Small intestine (tissue), 7 donors: ENCODE measurements around the gene FABP7. TPM values are rescaled to one million over a fixed set of nuclear protein-coding genes. Genes with fewer than 3 reads are reported as not detected.

ENCODE experiments used
- DNase-seq, 2 donors: peaks; one replicate each; pipeline versions ENCODE4 v3.0.0 to v3.0.0-alpha.2; 2013
- FAIRE-seq: peaks from 2 replicates; lab custom pipeline; 2012; peaks lifted over from hg19 to GRCh38; lab: Jason Lieb, UNC
- H3K27ac ChIP-seq, 3 donors: one replicate each; pipeline ENCODE4 v1.5.1; 2013; ENCODE audit warnings: low read length in 2 of 3, mild to moderate bottlenecking in 2 of 3, control low read depth in 1 of 3, inconsistent platforms in 1 of 3, low read depth in 1 of 3, moderate library complexity in 1 of 3
- H3K27me3 ChIP-seq, 3 donors: one replicate each; pipeline ENCODE4 v1.6.1; 2013; ENCODE audit warnings: low read length in 3 of 3, inconsistent platforms in 1 of 3; ENCODE audit not compliant: control insufficient read depth in 3 of 3, insufficient read depth in 3 of 3
- H3K36me3 ChIP-seq, 3 donors: one replicate each; pipeline ENCODE4 v1.6.1; 2013; ENCODE audit warnings: low read length in 3 of 3, inconsistent platforms in 1 of 3, low read depth in 1 of 3, mild to moderate bottlenecking in 1 of 3, moderate library complexity in 1 of 3; ENCODE audit not compliant: control insufficient read depth in 3 of 3, insufficient read depth in 2 of 3
- H3K4me1 ChIP-seq, 3 donors: one replicate each; pipeline ENCODE4 v1.6.1; 2013; ENCODE audit warnings: low read length in 2 of 3, inconsistent platforms in 1 of 3, low read depth in 1 of 3, mild to moderate bottlenecking in 1 of 3, moderate library complexity in 1 of 3; ENCODE audit not compliant: control insufficient read depth in 3 of 3, insufficient read depth in 2 of 3
- H3K4me3 ChIP-seq, 3 donors: one replicate each; pipeline ENCODE4 v1.5.1; 2013; ENCODE audit warnings: low read length in 3 of 3, control low read depth in 1 of 3, inconsistent platforms in 1 of 3, low read depth in 1 of 3, mild to moderate bottlenecking in 1 of 3, moderate library complexity in 1 of 3
- H3K9me3 ChIP-seq, 2 donors: one replicate each; pipeline ENCODE4 v1.6.1; 2013; ENCODE audit warnings: low read depth in 1 of 2, low read length in 1 of 2; ENCODE audit not compliant: control insufficient read depth in 2 of 2, insufficient read depth in 1 of 2
- WGBS, 3 donors: extraction: QIAGEN DNeasy Blood & Tissue Kit; methylation state at CpG; one replicate each; pipeline ENCODE4 v1.1.7; 2013; 5-methylcytosine and 5-hydroxymethylcytosine counted together
- polyA plus RNA-seq, 4 donors: library from polyadenylated mRNA; stranded (reverse) in 3 of 4; unstranded in 1 of 4; fragments of 200-250 nt in 3 of 4; fragments of 120-200 nt in 1 of 4; gene quantifications; one replicate each; pipeline versions ENCODE4 v1.2.1 to v1.2.3, GENCODE V29; 2013
- donor health status: healthy with polysubstance abuse.
- donor health status: control.
- donor health status: control.
- donor health status: Bipolar disorder and iron deficiency.
- donor health status: healthy.

FABP7 gene
- polyA plus RNA-seq, 4 donors = 0.10 to 1.6 (median 0.67) TPM; not detected in 1

DNA sequence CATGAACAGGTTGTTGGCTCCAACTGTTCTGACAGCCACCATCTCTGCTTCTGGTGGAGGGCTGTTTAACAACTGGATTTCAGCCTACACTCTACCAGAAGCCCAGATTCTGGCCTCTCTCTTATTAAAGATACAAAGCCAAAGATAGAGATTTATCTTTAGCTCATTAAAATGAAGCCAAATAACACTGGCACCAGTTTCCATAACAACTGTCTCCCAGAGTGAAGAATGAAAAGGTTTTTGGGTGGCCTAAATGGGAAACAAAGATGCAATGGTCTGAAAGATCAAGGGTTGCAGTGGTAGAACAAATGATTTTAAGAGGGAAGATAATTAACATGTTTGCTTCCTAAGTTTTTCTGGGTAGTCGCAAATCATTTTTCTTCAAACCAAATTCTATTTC is 6.4 kb downstream of the FABP7 start:
- H3K36me3 ChIP-seq = no peaks in the 10 kb centered on the region
- WGBS, 3 donors = 90 to 97% (median 93%) methylated on average over 1 of the region's 1 CpG
- DNase-seq = no peak
- H3K27ac ChIP-seq = no peak overlapping the region
- no peaks in the 10 kb centered on the region for H3K27me3 ChIP-seq
- H3K9me3 ChIP-seq = no peaks in the 10 kb centered on the region
- FAIRE-seq = no peak
- H3K4me1 ChIP-seq = peaks cover 0 to 15% (median 4%) of the 10 kb centered on the region in 3 donors
- no peak overlapping the region for H3K4me3 ChIP-seq

DNA sequence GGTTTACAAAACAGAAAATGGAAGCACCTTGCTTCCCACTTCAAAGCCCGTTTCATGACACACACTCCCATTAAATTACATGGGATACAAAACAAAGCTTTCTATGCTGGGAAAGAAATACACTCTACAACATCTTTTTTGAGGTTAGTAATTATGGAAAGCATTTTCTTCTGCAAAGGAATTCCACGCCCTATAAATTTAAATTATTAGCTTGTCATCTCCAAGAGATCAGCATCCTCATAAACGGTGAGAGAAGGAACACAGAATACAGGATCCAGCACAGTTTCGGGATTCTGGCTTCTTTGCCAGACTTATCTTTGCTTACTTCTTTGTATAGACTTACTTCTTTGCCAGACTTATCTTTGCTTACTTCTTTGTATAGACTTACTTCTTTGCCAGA is 8.2 kb downstream of the FABP7 start:
- Histone ChIP-seq H3K4me1 (peaks cover 0 to 29% (median 4%) of the 10 kb centered on the region in 3 donors), H3K4me3 (no peak overlapping the region), H3K36me3 (no peaks in the 10 kb centered on the region), H3K27me3 (no peaks in the 10 kb centered on the region), H3K9me3 (no peaks in the 10 kb centered on the region), H3K27ac (no peak overlapping the region)
- 84 to 90% (median 84%) methylated on average over 4 of the region's 4 CpGs for WGBS, 3 donors
- DNase-seq (no peak), FAIRE-seq (no peak)

DNA sequence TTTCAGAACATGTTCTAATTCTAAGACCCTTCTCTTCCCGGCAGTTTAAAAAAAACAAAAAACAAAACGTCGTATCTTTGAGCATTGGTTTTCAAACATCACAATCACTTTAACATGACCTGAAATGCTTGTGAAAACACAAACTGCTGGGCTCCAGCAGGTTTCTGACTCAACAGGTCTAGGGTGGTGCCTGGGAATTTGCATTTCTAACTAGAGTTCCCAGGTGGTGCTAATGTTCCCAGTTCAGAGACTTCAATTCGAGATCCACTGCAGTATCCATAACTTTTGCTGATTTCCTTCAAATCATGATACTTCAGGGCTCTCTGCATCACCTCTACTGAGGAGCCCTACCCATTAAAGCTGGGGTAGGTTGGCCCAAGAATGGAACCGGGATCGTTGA is 8.7 kb downstream of the FABP7 start:
- H3K4me1 ChIP-seq = peaks cover 0 to 30% (median 4%) of the 10 kb centered on the region in 3 donors
- no peak overlapping the region for H3K4me3 ChIP-seq
- H3K27ac ChIP-seq = peak overlapping the region in 1 of 3 donors; percentile 87
- 41 to 53% (median 48%) methylated on average over 6 of the region's 6 CpGs for WGBS, 3 donors
- H3K9me3 ChIP-seq = no peaks in the 10 kb centered on the region
- no peaks in the 10 kb centered on the region for H3K36me3 ChIP-seq
- FAIRE-seq (no peak), DNase-seq (no peak)
- H3K27me3 ChIP-seq = no peaks in the 10 kb centered on the region

DNA sequence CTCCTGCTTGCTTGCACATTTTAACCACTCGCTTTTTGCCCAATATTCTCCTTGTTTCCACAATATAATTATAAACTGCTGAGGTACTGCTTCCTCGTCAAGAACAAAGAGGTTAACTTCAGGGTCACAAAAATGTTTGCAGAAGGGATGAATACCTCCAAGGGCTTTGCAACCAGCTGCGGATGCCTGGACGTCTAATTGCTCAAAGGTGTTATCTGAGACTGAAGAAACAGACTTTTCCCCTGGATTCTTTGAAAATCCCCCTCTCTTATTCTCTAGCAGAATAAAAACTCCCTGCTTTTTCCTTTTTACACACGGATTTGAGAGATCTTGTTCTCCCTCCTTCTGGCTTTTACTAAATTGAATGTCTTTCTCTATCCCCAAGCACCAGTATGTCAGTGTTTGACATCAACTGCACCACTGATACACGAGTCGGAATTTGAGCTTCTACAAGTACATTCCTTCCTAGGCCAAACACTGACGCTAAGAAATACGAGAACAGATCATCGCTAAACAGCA is 9.2 kb downstream of the FABP7 start:
- H3K27ac ChIP-seq = peak overlapping the region; percentile 87 to 98 (median 97)
- H3K27me3 ChIP-seq = no peaks in the 10 kb centered on the region
- no peaks in the 10 kb centered on the region for H3K36me3 ChIP-seq
- peak overlapping the region; percentile 2 to 74 (median 71) for H3K4me3 ChIP-seq
- FAIRE-seq = no peak
- whole genome bisulfite sequencing, 3 donors = 7 to 13% (median 11%) methylated on average over 10 of the region's 10 CpGs
- no peak for DNase-seq
- no peaks in the 10 kb centered on the region for H3K9me3 ChIP-seq
- H3K4me1 ChIP-seq = peaks cover 0 to 30% (median 4%) of the 10 kb centered on the region in 3 donors

DNA sequence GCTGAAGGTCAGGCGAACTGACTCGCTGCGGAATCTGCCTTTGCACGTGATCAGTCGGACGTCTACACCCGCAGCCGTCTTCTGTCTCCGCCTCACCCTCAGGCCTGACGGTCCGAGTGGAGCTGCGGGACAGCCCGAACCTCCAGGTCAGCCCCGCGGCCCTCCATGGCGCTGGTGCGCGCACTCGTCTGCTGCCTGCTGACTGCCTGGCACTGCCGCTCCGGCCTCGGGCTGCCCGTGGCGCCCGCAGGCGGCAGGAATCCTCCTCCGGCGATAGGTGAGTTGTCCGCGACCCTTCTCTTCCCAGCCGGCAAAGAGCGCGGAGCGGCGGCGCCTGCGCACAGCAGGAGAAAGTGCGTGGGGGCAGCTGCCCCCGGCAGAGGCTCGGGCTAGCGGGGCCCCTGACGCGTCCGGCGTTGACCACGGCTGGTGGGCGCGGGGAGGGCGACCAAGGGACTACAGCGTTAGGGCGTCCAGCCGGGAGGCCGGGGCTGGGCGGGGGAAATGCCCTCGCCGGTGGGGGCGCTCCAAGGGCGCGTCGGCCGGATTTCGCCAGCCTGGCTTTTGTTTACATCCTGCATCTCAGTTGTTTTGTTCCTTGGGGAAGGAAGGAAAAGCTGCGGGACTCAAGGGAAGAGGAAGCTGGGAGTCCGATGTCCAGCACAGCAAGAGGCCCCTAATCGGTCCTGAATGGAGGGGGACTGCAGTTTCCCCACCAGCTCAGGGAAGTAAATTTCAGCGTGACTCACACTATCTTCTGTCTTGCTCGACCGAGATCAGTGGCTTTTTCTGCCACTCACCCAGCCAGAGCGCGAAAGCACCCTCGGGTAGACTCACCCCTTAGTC is 9.9 kb downstream of the FABP7 start, which contains the start of gene SMPDL3A:
Gene SMPDL3A, plus strand, starts transcription at position 77 of the 846 bp plus-strand sequence. Its CDS starts 89 bp downstream, at position 166.
- Histone ChIP-seq H3K4me3 (peak within 1 kb of the TSS; percentile 59 to 74 (median 71)), H3K9me3 (no peaks in the 10 kb centered on the region), H3K4me1 (peaks cover 0 to 30% (median 4%) of the 10 kb centered on the region in 3 donors), H3K36me3 (no peaks in the 10 kb centered on the region), H3K27ac (peak within 1 kb of the TSS; percentile 87 to 98 (median 97)), H3K27me3 (no peaks in the 10 kb centered on the region)
- FAIRE-seq = no peak
- DNase-seq = peak; percentile 75 to 92
- WGBS, 3 donors = 0 to 1% (median 1%) methylated on average over 52 to 71 of the region's 71 CpGs

DNA sequence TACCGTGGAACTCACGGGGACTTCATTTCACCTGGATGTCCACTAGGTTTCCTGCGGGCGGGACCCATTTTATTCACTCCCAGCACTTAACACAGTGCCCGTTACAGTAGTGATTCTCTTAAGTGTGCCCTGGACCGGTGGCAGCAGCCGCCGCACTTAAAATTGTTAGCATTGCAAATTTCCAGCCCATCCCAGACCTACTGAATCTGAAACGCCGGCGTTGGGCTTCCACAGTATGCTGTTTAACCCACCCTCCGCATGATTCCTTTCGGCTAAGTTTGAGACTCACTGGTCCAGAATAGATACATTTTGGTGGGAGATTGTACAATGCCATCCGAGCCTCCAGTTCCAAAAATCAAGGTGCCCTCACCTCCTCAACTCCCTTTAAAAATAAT is 10.5 kb downstream of the FABP7 start:
- 2 to 3% (median 3%) methylated on average over 14 of the region's 14 CpGs for WGBS, 3 donors
- FAIRE-seq = no peak
- Histone ChIP-seq H3K27me3 (no peaks in the 10 kb centered on the region), H3K36me3 (no peaks in the 10 kb centered on the region), H3K27ac (peak overlapping the region; percentile 87 to 98 (median 97)), H3K4me1 (peaks cover 0 to 30% (median 4%) of the 10 kb centered on the region in 3 donors), H3K9me3 (no peaks in the 10 kb centered on the region), H3K4me3 (peak overlapping the region; percentile 59 to 74 (median 71))
- no peak for DNase-seq

DNA sequence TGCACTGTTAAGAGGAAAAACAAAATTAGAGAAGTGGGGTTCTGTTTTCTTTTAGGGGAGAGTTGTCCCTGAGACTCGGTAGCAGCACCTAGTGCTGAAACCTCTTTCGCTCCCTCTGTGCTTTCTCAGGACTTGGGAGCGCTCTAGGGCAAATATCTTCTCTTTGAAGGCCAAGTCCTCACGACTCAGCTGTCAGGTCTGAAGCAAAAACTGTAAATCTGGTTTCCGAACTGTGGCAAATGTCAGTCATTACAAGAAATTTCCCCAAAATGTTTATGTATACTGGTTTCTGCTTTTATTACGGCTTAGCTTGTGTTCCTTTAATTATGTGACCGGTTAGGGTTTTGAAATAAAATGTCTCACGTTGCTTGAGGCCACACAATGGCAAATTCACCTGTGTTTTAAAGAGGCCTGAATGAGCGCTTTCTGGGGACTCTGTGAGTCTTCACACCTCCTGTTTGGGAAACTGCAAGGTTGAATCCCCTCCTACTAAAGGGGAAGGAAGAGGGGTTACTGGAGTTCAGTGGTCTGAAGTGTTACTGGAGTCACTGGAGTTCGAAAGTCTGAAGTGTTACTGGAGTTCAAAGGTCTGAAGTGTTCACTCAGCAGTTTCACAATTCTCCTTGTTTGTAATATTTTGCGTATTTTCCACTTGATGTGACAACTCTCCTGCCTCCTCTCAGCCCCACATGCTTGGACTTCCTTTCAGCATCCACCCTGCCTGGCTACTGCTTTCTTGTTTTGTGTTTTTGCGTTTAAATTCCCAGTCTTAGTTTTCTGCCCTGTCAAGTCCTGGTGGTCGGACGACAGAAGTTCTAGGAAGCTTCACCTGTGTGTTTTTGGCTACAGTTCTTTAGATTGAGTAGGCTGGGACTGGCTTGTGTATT is 11.2 kb downstream of the FABP7 start:
- no peaks in the 10 kb centered on the region for H3K27me3 ChIP-seq
- H3K4me1 ChIP-seq = peaks cover 2 to 30% (median 4%) of the 10 kb centered on the region in 3 donors
- WGBS, 3 donors = 11 to 32% (median 21%) methylated on average over 14 of the region's 14 CpGs
- DNase-seq (peak; percentile 86), FAIRE-seq (no peak)
- H3K27ac ChIP-seq = peak overlapping the region; percentile 87 to 98 (median 97)
- H3K9me3 ChIP-seq = no peaks in the 10 kb centered on the region
- peak overlapping the region; percentile 59 to 74 (median 71) for H3K4me3 ChIP-seq
- H3K36me3 ChIP-seq = no peaks in the 10 kb centered on the region

DNA sequence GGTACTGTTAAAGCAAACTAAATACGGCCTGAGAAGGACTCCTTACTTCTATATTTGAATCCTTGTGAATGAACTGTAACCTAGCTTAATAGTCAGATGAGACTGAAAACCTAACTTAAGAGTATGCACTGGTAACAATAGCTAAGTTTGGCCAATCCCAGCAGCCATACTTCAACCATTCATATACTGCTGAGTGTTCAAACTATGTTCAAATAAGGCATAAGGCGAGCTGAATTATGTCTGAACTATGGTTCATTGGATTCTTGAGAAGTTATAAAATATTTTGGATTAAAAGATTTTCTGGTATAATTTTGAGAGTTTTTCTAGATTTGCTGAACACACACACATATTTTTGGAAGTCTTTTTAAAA is 11.8 kb downstream of the FABP7 start:
- no peaks in the 10 kb centered on the region for H3K27me3 ChIP-seq
- peak overlapping the region in 1 of 3 donors; percentile 39 for H3K4me3 ChIP-seq
- FAIRE-seq (no peak), DNase-seq (peak in 1 of 2 donors; percentile 22)
- peaks cover 2 to 30% (median 4%) of the 10 kb centered on the region in 3 donors for H3K4me1 ChIP-seq
- no peaks in the 10 kb centered on the region for H3K36me3 ChIP-seq
- no peaks in the 10 kb centered on the region for H3K9me3 ChIP-seq
- H3K27ac ChIP-seq = peak overlapping the region; percentile 87 to 98 (median 97)
- WGBS, 3 donors = 47 to 70% (median 51%) methylated on average over 2 of the region's 2 CpGs
